GM18858 (cell line): Measurements from ENCODE around the gene VKORC1L1.
"Not testable (repeated sequence)": the region's sequence is repeated elsewhere in the genome, so short reads cannot be mapped to it uniquely, and the experiment has no call there.

ENCODE experiments used
- ATAC-seq: cut with Tn5 transposase; IDR thresholded peaks from one replicate; pipeline ENCODE4 v1.9.1; 2021; ENCODE audit not compliant: unreplicated experiment

VKORC1L1 gene

GRCh38 chr7:65931685-65932084 is 58.8 kb downstream of the VKORC1L1 start:
- no peak for ATAC-seq

GRCh38 chr7:65937296-65937695 is 64.4 kb downstream of the VKORC1L1 start:
- ATAC-seq: no peak

- ATAC-seq: no peak
These were observed 65.5 kb downstream of the VKORC1L1 start for GRCh38 chr7:65938336-65938895.

GRCh38 chr7:65945787-65946186 is 72.9 kb downstream of the VKORC1L1 start:
- not testable (repeated sequence) for ATAC-seq

GRCh38 chr7:65946904-65947303 is 74.0 kb downstream of the VKORC1L1 start:
- no peak for ATAC-seq

- no peak for ATAC-seq
These were observed 79.1 kb downstream of the VKORC1L1 start for GRCh38 chr7:65951837-65952578.

GRCh38 chr7:65953001-65953720 is 80.3 kb downstream of the VKORC1L1 start:
- ATAC-seq: no peak

- ATAC-seq: no peak
These were observed 81.1 kb downstream of the VKORC1L1 start for GRCh38 chr7:65953890-65954450.

GRCh38 chr7:65955718-65956117 is 82.8 kb downstream of the VKORC1L1 start:
- no peak for ATAC-seq

- no peak for ATAC-seq
These were observed 87.6 kb downstream of the VKORC1L1 start for GRCh38 chr7:65960351-65961074.

- ATAC-seq: no peak
These were observed 89.2 kb downstream of the VKORC1L1 start for GRCh38 chr7:65962033-65962432.

- not testable (repeated sequence) for ATAC-seq
These were observed 91.8 kb downstream of the VKORC1L1 start for GRCh38 chr7:65964671-65965070.

- no peak for ATAC-seq
These were observed 93.3 kb downstream of the VKORC1L1 start for GRCh38 chr7:65966146-65966545.

GRCh38 chr7:65967361-65968155 is 94.7 kb downstream of the VKORC1L1 start:
- no peak for ATAC-seq

- no peak for ATAC-seq
These were observed 95.6 kb downstream of the VKORC1L1 start for GRCh38 chr7:65968256-65969185.

GRCh38 chr7:65971021-65971420 is 98.1 kb downstream of the VKORC1L1 start:
- no peak for ATAC-seq

- ATAC-seq: no peak
These were observed 100.1 kb downstream of the VKORC1L1 start for GRCh38 chr7:65972976-65973375.

- no peak for ATAC-seq
These were observed 101.4 kb downstream of the VKORC1L1 start for GRCh38 chr7:65974191-65974801.

GRCh38 chr7:65974876-65975275 is 102.0 kb downstream of the VKORC1L1 start:
- ATAC-seq: no peak
